CD4-positive, alpha-beta T cell (primary cell): ENCODE results near the gene POLDIP3. TPM values are rescaled to one million over a fixed set of nuclear protein-coding genes. Genes with fewer than 3 reads are reported as not detected.
A peak's percentile ranks its signal among the peaks of the same experiment; 100 is the strongest.
"Not testable (repeated sequence)": the region's sequence is repeated elsewhere in the genome, so short reads cannot be mapped to it uniquely, and the experiment has no call there.

Experiments
- ATAC-seq: fragments of 200-7000 bp; cut with Tn5 transposase; one replicate; pipeline ENCODE4 v1.10.0; 2022; ENCODE audit warnings: mild to moderate bottlenecking; ENCODE audit not compliant: poor library complexity
- CTCF ChIA-PET: fragments of 350-600 bp; sonication (Branson Sonifier 250); formaldehyde crosslinking; loops from one replicate; lab custom pipeline; 2021; ENCODE audit warnings: antibody characterized with exemption, inconsistent platforms; lab: Charles Lee
- POLR2A ChIA-PET: fragments of 350-600 bp; sonication (Branson Sonifier 250); formaldehyde crosslinking; loops from one replicate; lab custom pipeline; 2021; ENCODE audit warnings: antibody characterized with exemption, inconsistent platforms; lab: Charles Lee
- DNase-seq, 14 experiments: peaks; one replicate each; pipeline ENCODE4 v3.0.0-alpha.2; 2013 to 2020; ENCODE audit warnings: mixed read lengths in 2 of 14
- H3K27ac ChIP-seq, 2 donors: one replicate each; pipeline versions ENCODE4 v1.5.1 to v1.7.0; 2013; ENCODE audit warnings: low read length in 2 of 2, low read depth in 1 of 2, mild to moderate bottlenecking in 1 of 2
- H3K27me3 ChIP-seq, 2 experiments: 1 replicate in 1 of 2; 2 replicates in 1 of 2; pipeline versions ENCODE4 v1.6.1 to v1.7.0; 2013; ENCODE audit warnings: low read length in 2 of 2, control low read depth in 1 of 2, mild to moderate bottlenecking in 1 of 2, moderate library complexity in 1 of 2; ENCODE audit not compliant: insufficient read depth in 2 of 2, control insufficient read depth in 1 of 2
- H3K36me3 ChIP-seq: one replicate; pipeline ENCODE4 v1.6.1; 2013; ENCODE audit warnings: low read length, control low read depth; ENCODE audit not compliant: insufficient read depth
- H3K4me1 ChIP-seq: one replicate; pipeline ENCODE4 v1.6.1; 2013; ENCODE audit warnings: low read length, control low read depth; ENCODE audit not compliant: insufficient read depth
- H3K4me3 ChIP-seq: one replicate; pipeline ENCODE4 v1.5.1; 2013; ENCODE audit warnings: mild to moderate bottlenecking, low read length, moderate library complexity
- H3K9me3 ChIP-seq, 2 experiments: 1 replicate in 1 of 2; 2 replicates in 1 of 2; pipeline versions ENCODE4 v1.6.1 to v1.7.0; 2013; ENCODE audit warnings: low read length in 2 of 2, mild to moderate bottlenecking in 2 of 2, control low read depth in 1 of 2, moderate library complexity in 1 of 2; ENCODE audit not compliant: control insufficient read depth in 1 of 2, insufficient read depth in 1 of 2
- H3K27ac Mint-ChIP-seq: one replicate; pipeline ENCODE4 v1.8.0; 2020; ENCODE audit warnings: mixed read lengths
- H3K27me3 Mint-ChIP-seq: one replicate; pipeline ENCODE4 v1.8.0; 2021; ENCODE audit warnings: mixed read lengths
- H3K36me3 Mint-ChIP-seq: one replicate; pipeline ENCODE4 v1.8.0; 2021; ENCODE audit warnings: low read depth, mixed read lengths
- H3K4me1 Mint-ChIP-seq: one replicate; pipeline ENCODE4 v1.8.0; 2021; ENCODE audit warnings: low read depth, mixed read lengths
- H3K4me3 Mint-ChIP-seq: one replicate; pipeline ENCODE4 v1.8.0; 2020; ENCODE audit warnings: mild to moderate bottlenecking, mixed read lengths
- H3K9me3 Mint-ChIP-seq: one replicate; pipeline ENCODE4 v1.8.0; 2020; ENCODE audit warnings: mixed read lengths
- intact Hi-C, 2 experiments: fragments of 100-400 bp; cut with DNase I in 1 of 2; cut with micrococcal nuclease in 1 of 2; formaldehyde crosslinking; loops; one replicate each; pipeline versions ENCODE4 v1.15.1 to v1.9.0; 2023 to 2025; cut with DNase I, micrococcal nuclease
- total RNA-seq, 174 experiments: library from RNA in 2 of 174; stranded (reverse) in 2 of 174; gene quantifications; one replicate each; pipeline ENCODE4 v1.2.3 and lab custom pipeline; 2021 to 2026
- TF ChIP-seq, protein P1 (sequence below): fragments of 200-600 bp; IDR thresholded peaks from one replicate; pipeline ENCODE4 v1.8.0; 2022; ENCODE audit warnings: antibody characterized with exemption, mild to moderate bottlenecking

The POLDIP3 gene
- total RNA-seq, 2 experiments from 2014 or later = 77.7 to 80.7 TPM

- H3K4me3 ChIP-seq = no peak overlapping the region
- no peaks in the 10 kb centered on the region for H3K9me3 ChIP-seq
- H3K27ac ChIP-seq = no peak overlapping the region
- ChIA-PET POLR2A (interaction anchor here (2.8 kb wide), 1 partner anchor 32 kb away, joined by 21 read pairs; the partner anchor contains the start of gene POLDIP3), CTCF (no interaction called here)
- no peak for DNase-seq
- H3K36me3 ChIP-seq = peaks cover 55% of the 10 kb centered on the region
- Mint-ChIP-seq H3K36me3 (peaks cover 70% of the 10 kb centered on the region), H3K27me3 (no peaks in the 10 kb centered on the region), H3K9me3 (no peaks in the 10 kb centered on the region), H3K4me1 (peaks cover 12% of the 10 kb centered on the region), H3K4me3 (peak overlapping the region; percentile 91), H3K27ac (no peak overlapping the region)
- TF ChIP-seq, protein P1, sequence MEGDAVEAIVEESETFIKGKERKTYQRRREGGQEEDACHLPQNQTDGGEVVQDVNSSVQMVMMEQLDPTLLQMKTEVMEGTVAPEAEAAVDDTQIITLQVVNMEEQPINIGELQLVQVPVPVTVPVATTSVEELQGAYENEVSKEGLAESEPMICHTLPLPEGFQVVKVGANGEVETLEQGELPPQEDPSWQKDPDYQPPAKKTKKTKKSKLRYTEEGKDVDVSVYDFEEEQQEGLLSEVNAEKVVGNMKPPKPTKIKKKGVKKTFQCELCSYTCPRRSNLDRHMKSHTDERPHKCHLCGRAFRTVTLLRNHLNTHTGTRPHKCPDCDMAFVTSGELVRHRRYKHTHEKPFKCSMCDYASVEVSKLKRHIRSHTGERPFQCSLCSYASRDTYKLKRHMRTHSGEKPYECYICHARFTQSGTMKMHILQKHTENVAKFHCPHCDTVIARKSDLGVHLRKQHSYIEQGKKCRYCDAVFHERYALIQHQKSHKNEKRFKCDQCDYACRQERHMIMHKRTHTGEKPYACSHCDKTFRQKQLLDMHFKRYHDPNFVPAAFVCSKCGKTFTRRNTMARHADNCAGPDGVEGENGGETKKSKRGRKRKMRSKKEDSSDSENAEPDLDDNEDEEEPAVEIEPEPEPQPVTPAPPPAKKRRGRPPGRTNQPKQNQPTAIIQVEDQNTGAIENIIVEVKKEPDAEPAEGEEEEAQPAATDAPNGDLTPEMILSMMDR = no peak
- no peak for ATAC-seq
- intact Hi-C loops = loop anchor here in 1 of 2 experiments (2.0 kb wide), 1 partner anchor 32 kb away; the partner anchor contains the start of gene POLDIP3
- no peaks in the 10 kb centered on the region for H3K27me3 ChIP-seq
- H3K4me1 ChIP-seq = peaks cover 12% of the 10 kb centered on the region
These were observed 31.7 kb downstream of the POLDIP3 start for GRCh38 chr22:42582987-42583386.

DNA sequence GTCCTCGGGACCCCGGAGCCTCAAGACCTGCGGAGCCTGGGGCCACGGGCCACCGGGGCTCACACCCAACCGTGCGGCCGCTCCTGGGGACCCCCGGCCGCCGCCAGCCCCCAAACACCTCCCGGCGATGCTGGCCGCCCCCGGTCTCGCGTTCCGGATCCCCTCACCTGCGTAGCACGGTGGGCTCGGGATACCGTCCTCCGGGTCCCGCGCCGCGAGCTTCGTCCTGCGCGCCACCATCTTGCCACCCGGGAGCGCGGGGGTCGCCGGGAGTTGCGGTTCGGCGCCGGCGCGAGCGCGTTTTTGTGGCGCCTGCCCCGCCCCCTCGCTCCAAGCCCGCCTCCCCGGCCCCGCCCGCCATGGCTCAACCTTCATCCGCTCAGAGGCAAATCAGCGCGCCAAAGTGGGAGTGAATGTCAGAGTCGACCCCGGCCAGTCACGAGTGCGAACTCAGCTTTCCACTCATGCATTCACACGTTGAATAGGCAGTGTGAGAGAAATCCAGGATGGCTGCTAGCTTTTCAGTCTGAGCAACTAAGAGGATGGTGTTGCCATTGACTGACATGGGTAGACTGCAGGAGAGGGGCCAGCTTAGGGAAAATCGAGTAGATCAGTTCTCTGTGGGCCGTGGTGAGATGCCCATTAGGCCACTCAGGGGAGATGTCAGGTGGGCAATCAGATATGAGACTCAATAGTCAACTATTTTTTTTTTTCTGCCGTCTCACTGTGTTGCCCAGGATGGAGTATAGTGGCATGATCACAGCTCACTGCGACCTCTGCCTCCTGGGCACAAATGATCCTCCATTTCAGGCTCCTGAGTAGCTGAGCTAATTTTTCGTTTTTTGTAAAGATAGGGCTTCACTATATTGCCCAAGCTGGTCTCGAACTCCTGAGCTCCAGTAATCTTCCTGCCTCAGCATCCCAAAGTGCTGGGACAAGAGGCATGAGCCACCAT, 32.6 kb downstream of the POLDIP3 start:
- TF ChIP-seq, protein P1 = no peak
- ATAC-seq = peak; percentile 88
- DNase-seq = peak; percentile 66 to 92 (median 80)
- Histone ChIP-seq H3K27ac (no peak overlapping the region), H3K27me3 (no peaks in the 10 kb centered on the region), H3K4me1 (peaks cover 12% of the 10 kb centered on the region), H3K4me3 (peak overlapping the region; percentile 55), H3K36me3 (peaks cover 54% of the 10 kb centered on the region), H3K9me3 (no peaks in the 10 kb centered on the region)
- no peaks in the 10 kb centered on the region for H3K9me3 Mint-ChIP-seq
- H3K36me3 Mint-ChIP-seq = peaks cover 65% of the 10 kb centered on the region
- H3K4me1 Mint-ChIP-seq = peaks cover 12% of the 10 kb centered on the region
- peak overlapping the region; percentile 99 for H3K4me3 Mint-ChIP-seq
- POLR2A ChIA-PET = interaction anchor here (0.6 to 2.8 kb wide), 4 partner anchors 9 to 375 kb away, joined by 3 to 21 read pairs (median 3); partner anchors contain the start of gene POLDIP3
- peak overlapping the region; percentile 91 for H3K27ac Mint-ChIP-seq
- CTCF ChIA-PET = interaction anchor here (0.6 kb wide), 1 partner anchor 33 kb away, joined by 3 read pairs; the partner anchor contains the start of gene POLDIP3
- H3K27me3 Mint-ChIP-seq = no peaks in the 10 kb centered on the region
- intact Hi-C loops = loop anchor here in 1 of 2 experiments (2.0 kb wide), 2 partner anchors 33 to 61 kb away; partner anchors contain the start of gene POLDIP3

- H3K27me3 ChIP-seq, CTCF ChIA-PET, H3K27me3 Mint-ChIP-seq, H3K27ac ChIP-seq, H3K9me3 Mint-ChIP-seq, DNase-seq, H3K9me3 ChIP-seq: not testable (repeated sequence)
- intact Hi-C loops = loop anchor here in 1 of 2 experiments (2.0 kb wide), 1 partner anchor 60 kb away; no protein-coding TSS in a partner anchor
- ATAC-seq = peak; percentile 52
- H3K4me1 ChIP-seq = peaks cover 12% of the 10 kb centered on the region
- peak overlapping the region; percentile 55 for H3K4me3 ChIP-seq
- H3K4me1 Mint-ChIP-seq = peaks cover 12% of the 10 kb centered on the region
- peaks cover 49% of the 10 kb centered on the region for H3K36me3 ChIP-seq
- POLR2A ChIA-PET = interaction anchor here (2.8 kb wide), 1 partner anchor 33 kb away, joined by 21 read pairs; the partner anchor contains the start of gene POLDIP3
- H3K36me3 Mint-ChIP-seq = peaks cover 57% of the 10 kb centered on the region
- H3K4me3 Mint-ChIP-seq = peak overlapping the region; percentile 99
- H3K27ac Mint-ChIP-seq = peak overlapping the region; percentile 91
These were observed 33.4 kb downstream of the POLDIP3 start for GRCh38 chr22:42581194-42581761.

GRCh38 chr22:42580040-42580439, 34.6 kb downstream of the POLDIP3 start:
- H3K36me3 Mint-ChIP-seq = peaks cover 45% of the 10 kb centered on the region
- peak overlapping the region; percentile 15 for H3K4me3 Mint-ChIP-seq
- H3K36me3 ChIP-seq = peaks cover 37% of the 10 kb centered on the region
- DNase-seq, H3K27me3 ChIP-seq, CTCF ChIA-PET, H3K9me3 Mint-ChIP-seq, ATAC-seq, H3K27ac ChIP-seq, H3K4me3 ChIP-seq, H3K27ac Mint-ChIP-seq, H3K9me3 ChIP-seq, H3K27me3 Mint-ChIP-seq: not testable (repeated sequence)
- peaks cover 12% of the 10 kb centered on the region for H3K4me1 Mint-ChIP-seq
- peaks cover 12% of the 10 kb centered on the region for H3K4me1 ChIP-seq
- intact Hi-C loops = loop anchor here in 1 of 2 experiments (2.0 kb wide), 1 partner anchor 59 kb away; no protein-coding TSS in a partner anchor
- POLR2A ChIA-PET = interaction anchor here (0.7 kb wide), 1 partner anchor 34 kb away, joined by 3 read pairs; the partner anchor contains the start of gene POLDIP3
